ENCODE data around the gene YBX1. TPM values are rescaled to one million over a fixed set of nuclear protein-coding genes. Genes with fewer than 3 reads are reported as not detected.
A peak's percentile ranks its signal among the peaks of the same experiment; 100 is the strongest.

The YBX1 gene
- total RNA-seq, result 1,000 to 10,000 TPM; 1,773 to 1,887 TPM

DNA sequence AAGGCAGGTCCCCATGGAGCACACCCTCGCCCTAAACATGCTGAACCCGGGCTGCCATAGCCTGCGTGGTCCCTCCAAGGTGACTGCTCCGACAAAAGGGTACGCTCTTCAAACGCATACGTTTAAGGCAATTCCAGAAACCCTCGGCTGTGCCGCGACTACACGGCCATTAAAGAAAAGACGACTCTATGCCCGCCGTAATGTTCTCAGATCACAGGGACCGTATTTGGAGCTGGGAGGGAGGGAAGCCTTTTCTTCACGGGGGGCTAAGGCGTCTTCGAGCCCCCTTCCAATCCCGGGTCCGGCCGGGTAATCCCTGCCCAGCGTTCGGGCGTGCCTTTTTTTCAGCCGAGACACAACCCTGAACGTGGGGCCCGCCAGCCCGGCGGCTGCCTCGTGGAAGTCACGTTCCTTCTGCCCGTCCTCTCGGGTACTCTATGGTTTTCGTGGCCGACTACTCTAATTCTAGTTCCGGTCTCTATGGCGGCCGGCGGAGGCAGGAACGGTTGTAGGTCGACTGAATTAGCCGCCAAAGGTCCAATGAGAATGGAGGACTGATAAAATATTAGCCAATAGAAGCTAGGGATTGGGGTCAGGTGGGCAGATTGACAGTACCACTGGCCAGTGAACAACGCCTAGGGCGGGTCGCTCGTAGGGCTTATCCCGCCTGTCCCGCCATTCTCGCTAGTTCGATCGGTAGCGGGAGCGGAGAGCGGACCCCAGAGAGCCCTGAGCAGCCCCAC lies at the start of gene YBX1:
TSS of gene YBX1 (plus strand) at position 678 of the 743 bp plus-strand sequence. CDS start 148 bp downstream, outside the sequence.
- DNase-seq, result peak; percentile 97
- Mint-ChIP-seq H3K27me3 (ENCODE audit: low read depth) (no peaks in the 10 kb centered on the region), H3K27ac (peak within 1 kb of the TSS; percentile 97), H3K4me3 (peak within 1 kb of the TSS; percentile 97), H3K4me1 (ENCODE audit: low read depth) (peaks cover 42% of the 10 kb centered on the region), H3K36me3 (ENCODE audit: low read depth) (peaks cover 34% of the 10 kb centered on the region), H3K9me3 (no peaks in the 10 kb centered on the region)
- CTCF ChIA-PET, result interaction anchor here (1.0 kb wide), 1 partner anchor 10 kb away, joined by 3 read pairs; no protein-coding TSS in a partner anchor
- intact Hi-C loops (cut with micrococcal nuclease), result loop anchor here (1.0 to 10.0 kb wide), 9 partner anchors 24 to 400 kb away; partner anchors contain the start of genes C1orf50, CCDC30, ERMAP and FOXJ3

DNA sequence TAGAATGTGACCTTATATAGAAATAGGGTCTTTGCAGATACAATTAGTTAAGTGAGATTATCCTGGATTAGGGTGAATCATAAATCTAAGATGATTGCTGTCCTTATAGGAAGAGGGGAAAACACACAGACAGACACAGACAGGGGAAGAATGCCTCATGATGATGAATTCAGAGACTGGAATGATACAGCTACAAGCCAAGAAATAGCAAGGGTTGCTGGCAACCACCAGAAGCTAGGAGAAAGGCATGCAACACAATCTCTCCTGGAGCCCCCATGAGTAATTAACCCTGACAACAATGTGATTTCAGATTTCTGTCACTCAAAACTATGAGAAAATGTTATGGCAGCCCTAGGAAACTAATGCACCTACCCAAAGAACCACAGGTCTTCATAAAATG lies 43.1 kb upstream of the YBX1 start:
- no peak for DNase-seq
- Mint-ChIP-seq H3K9me3 (no peaks in the 10 kb centered on the region), H3K27me3 (ENCODE audit: low read depth) (no peaks in the 10 kb centered on the region), H3K27ac (no peak overlapping the region), H3K4me1 (ENCODE audit: low read depth) (no peaks in the 10 kb centered on the region), H3K36me3 (ENCODE audit: low read depth) (no peaks in the 10 kb centered on the region), H3K4me3 (no peak overlapping the region)
- CTCF ChIA-PET, result no interaction called here
- intact Hi-C loops (cut with micrococcal nuclease), result no loop called here

DNA sequence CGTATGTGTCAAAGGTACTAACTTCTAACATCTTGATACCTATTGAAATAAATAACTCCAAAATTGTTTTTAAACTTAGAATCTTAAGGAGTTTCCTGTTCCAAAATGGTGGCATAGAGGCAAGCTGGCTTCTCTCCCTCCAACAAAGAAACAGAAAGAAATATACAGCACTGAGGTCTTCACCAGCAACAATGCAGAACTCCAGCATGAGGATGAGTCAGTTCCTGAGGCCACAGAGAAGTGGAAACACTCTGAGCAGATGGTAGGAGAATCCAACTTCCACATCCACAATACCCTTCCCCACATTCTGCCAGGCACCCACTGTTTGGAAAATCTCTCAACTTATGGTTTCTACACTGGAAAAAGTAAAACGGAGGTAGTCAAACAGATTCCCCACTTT lies 36.2 kb upstream of the YBX1 start:
- Mint-ChIP-seq H3K36me3 (ENCODE audit: low read depth) (peaks cover 6% of the 10 kb centered on the region), H3K27me3 (ENCODE audit: low read depth) (no peaks in the 10 kb centered on the region)
- intact Hi-C loops (cut with micrococcal nuclease), result loop anchor here (10.0 kb wide), 1 partner anchor 71 kb away; no protein-coding TSS in a partner anchor

DNA sequence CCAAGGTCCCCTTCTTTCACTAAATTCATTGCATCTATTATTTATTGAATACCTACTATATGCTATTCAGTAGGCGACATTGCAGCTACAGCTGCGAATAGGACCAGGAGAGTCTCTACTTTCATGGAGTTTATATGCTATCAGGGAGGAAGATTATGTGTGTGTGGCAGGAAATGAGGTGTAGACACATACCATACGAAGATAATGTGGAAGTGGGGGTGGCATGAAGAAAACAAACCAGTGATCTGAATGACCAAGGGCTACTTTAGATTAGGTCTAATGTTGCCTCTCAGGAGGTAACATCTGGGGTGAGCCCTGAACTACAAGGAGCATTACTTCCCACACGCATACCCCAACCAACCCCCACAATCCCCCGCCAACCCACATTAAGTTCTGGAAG lies 25.0 kb upstream of the YBX1 start:
- Mint-ChIP-seq H3K4me1 (ENCODE audit: low read depth) (peaks cover 36% of the 10 kb centered on the region), H3K36me3 (ENCODE audit: low read depth) (peaks cover 22% of the 10 kb centered on the region), H3K27ac (peak overlapping the region; percentile 80), H3K4me3 (peak overlapping the region; percentile 98), H3K9me3 (no peaks in the 10 kb centered on the region), H3K27me3 (ENCODE audit: low read depth) (no peaks in the 10 kb centered on the region)
- no peak for DNase-seq
- CTCF ChIA-PET, result interaction anchor here (0.6 kb wide), 1 partner anchor 479 kb away, joined by 3 read pairs; no protein-coding TSS in a partner anchor
- intact Hi-C loops (cut with micrococcal nuclease), result no loop called here

More for the DNA sequence above, 36.2 kb upstream of the YBX1 start:
- Mint-ChIP-seq H3K4me1 (ENCODE audit: low read depth) (no peaks in the 10 kb centered on the region), H3K4me3 (no peak overlapping the region), H3K9me3 (peaks cover 9% of the 10 kb centered on the region), H3K27ac (no peak overlapping the region)
- CTCF ChIA-PET, result no interaction called here
- DNase-seq, result no peak

DNA sequence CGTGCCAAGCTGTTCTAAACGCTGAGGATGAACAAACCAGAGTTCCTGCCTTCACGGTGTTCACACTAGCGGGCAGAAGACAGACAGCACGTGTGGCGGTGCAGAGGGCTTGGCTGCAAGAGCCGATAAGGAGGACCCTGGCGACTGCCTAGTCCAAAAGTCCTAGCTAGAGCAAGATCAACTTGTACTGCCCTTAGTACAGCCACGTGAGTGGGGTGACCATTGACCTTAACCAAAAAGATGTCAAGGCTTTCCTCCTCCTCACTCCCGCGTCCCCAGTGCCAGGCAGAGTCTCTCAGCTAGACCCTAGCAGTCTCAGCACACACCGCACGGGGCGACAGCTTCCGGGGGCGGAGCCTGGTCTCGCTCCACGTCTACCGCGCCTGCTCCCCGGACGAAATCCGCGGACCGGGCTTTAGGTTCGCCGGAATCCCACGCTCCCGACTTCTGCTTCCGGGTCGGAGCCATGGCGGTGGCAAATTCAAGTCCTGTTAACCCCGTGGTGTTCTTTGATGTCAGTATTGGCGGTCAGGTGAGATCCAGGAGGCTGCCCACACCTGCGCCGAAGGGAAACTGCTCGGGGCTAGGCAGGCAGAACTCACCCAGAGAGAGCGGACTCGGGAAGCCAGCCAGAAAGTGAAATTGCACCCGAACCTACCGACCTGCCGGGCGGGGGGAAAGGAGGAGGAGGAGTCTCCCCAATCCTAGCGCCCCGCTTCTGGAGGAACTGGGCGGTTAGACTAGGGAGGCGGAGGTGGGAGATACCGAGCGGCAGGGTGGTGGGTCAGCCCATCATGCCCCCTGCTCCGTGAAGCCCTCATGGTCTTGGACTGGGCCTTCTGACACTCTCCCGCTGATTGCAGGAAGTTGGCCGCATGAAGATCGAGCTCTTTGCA lies 24.0 kb upstream of the YBX1 start, which contains the start of gene PPIH:
TSS of gene PPIH (plus strand) at position 443 of the 896 bp plus-strand sequence. CDS start at position 467, 24 bp downstream.
- peak; percentile 97 for DNase-seq
- Mint-ChIP-seq H3K27me3 (ENCODE audit: low read depth) (no peaks in the 10 kb centered on the region), H3K4me1 (ENCODE audit: low read depth) (peaks cover 36% of the 10 kb centered on the region), H3K36me3 (ENCODE audit: low read depth) (peaks cover 22% of the 10 kb centered on the region), H3K27ac (peak within 1 kb of the TSS; percentile 94), H3K9me3 (no peaks in the 10 kb centered on the region), H3K4me3 (peak within 1 kb of the TSS; percentile 98)
- CTCF ChIA-PET, result interaction anchor here (0.8 to 1.0 kb wide), 2 partner anchors 83 to 108 kb away, joined by 3 to 4 read pairs; partner anchors contain the start of genes C1orf50 and P3H1
- intact Hi-C loops (cut with micrococcal nuclease), result loop anchor here (1.0 to 2.0 kb wide), 3 partner anchors 24 to 189 kb away; partner anchors contain the start of genes C1orf50, P3H1, YBX1 and ZNF691

DNA sequence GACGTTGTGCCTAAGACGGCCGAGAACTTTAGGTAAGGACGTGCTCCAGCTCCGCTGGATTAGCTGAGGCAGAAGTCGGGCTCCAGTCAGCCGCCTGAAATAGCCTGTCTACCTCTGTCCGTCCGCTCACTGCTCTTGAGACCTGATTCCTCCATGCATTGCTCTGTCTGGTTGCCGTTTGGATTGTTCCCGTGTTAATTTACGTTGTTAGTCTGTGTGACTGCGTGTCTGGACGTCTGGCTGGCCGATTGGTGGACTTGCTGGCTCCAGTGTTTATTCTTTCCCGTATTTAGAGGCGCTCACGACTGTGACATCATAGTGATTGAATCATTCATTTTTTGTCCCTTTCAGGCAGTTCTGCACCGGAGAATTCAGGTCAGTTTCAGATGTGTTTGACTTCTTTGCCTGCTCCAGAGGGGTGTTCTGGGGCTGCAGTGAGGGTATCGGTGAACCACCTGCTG lies 23.3 kb upstream of the YBX1 start:
- peak overlapping the region; percentile 98 for H3K4me3 Mint-ChIP-seq
- intact Hi-C loops (cut with micrococcal nuclease), result loop anchor here (1.0 to 2.0 kb wide), 3 partner anchors 23 to 188 kb away; partner anchors contain the start of genes C1orf50, P3H1, YBX1 and ZNF691
- CTCF ChIA-PET, result no interaction called here
- H3K9me3 Mint-ChIP-seq, result no peaks in the 10 kb centered on the region
- DNase-seq, result no peak
- H3K27me3 Mint-ChIP-seq (ENCODE audit: low read depth), result no peaks in the 10 kb centered on the region
- peaks cover 36% of the 10 kb centered on the region for H3K4me1 Mint-ChIP-seq (ENCODE audit: low read depth)
- H3K36me3 Mint-ChIP-seq (ENCODE audit: low read depth), result peaks cover 25% of the 10 kb centered on the region
- H3K27ac Mint-ChIP-seq, result peak overlapping the region; percentile 94

DNA sequence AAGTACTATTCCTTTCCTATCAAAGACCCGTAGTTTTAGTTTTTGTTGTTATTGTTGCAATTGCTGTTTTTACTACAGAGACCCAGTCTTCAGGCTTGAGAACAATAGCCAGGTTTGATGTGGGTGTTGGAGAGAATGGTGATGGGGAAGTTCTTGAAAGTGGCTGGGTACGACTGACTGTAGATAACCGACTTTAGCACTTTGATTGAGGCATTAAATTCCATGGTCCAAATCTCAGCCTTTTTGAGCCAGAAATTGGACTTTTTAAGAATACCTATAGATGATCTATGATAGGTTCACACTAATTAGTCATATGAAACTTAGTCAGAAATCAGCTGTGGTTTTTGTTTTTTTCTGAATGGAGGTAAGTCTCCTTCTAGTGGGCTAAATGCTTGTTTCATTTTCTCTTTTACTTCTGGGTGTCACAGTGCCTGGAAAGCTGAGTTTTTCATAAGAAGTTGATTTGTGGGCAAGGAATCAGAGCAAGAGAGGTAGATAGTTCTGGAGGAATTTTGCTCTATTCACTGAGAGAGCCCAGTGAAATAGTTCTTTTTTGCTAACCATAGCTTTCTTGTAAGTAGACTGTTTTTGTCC lies 21.2 kb upstream of the YBX1 start:
- Mint-ChIP-seq H3K9me3 (no peaks in the 10 kb centered on the region), H3K27ac (peak overlapping the region; percentile 66), H3K27me3 (ENCODE audit: low read depth) (no peaks in the 10 kb centered on the region), H3K36me3 (ENCODE audit: low read depth) (peaks cover 30% of the 10 kb centered on the region), H3K4me3 (peak overlapping the region; percentile 16), H3K4me1 (ENCODE audit: low read depth) (peaks cover 36% of the 10 kb centered on the region)
- DNase-seq, result no peak
- CTCF ChIA-PET, result interaction anchor here (1.4 kb wide), 1 partner anchor 10 kb away, joined by 4 read pairs; no protein-coding TSS in a partner anchor
- intact Hi-C loops (cut with micrococcal nuclease), result loop anchor here (1.0 kb wide), 2 partner anchors 156 to 204 kb away; partner anchors contain the start of genes ERMAP and SVBP

DNA sequence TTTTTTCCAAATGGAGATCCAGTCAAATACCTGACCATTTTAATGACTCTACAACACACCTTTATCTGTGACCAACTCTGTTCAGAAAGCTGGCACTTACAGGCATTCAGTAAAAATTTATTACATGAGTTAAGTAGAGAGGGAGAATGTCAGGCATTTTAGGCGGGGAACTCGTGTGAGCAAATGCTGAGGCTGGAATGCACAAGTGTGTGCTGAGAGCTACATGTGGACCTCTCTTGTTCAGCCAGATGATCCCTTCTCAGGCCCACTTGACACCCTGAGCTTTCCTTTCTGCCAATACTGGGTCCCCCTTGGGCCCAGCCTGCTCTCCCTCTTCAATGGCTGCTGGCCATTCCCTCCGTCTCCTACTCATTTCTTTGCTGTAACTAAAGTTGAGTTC lies 12.3 kb upstream of the YBX1 start:
- Mint-ChIP-seq H3K27me3 (ENCODE audit: low read depth) (no peaks in the 10 kb centered on the region), H3K4me3 (no peak overlapping the region), H3K36me3 (ENCODE audit: low read depth) (peaks cover 32% of the 10 kb centered on the region), H3K4me1 (ENCODE audit: low read depth) (no peaks in the 10 kb centered on the region), H3K27ac (no peak overlapping the region), H3K9me3 (no peaks in the 10 kb centered on the region)
- CTCF ChIA-PET, result interaction anchor here (0.6 kb wide), 1 partner anchor 109 kb away, joined by 3 read pairs; no protein-coding TSS in a partner anchor
- no peak for DNase-seq
- intact Hi-C loops (cut with micrococcal nuclease), result no loop called here

DNA sequence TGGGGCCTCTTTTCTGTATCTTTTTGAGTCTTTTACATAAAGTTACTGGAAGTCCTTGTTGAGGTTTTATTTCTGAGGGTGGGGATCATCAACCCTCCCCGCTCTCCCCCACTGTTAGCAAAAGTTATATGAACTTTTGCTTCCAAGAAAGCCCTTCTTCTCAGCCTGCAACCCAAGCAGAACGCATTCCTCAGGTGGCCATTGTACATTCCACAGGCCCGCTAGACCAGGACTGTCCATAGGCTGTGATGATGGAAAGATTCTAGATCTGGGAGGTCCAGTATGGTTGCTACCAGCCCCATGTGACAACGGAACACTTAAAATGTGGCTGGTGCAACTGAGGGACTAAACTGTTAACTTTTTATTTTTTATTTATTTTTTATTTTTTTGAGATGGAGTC lies 11.8 kb upstream of the YBX1 start:
- H3K36me3 Mint-ChIP-seq (ENCODE audit: low read depth), result peaks cover 32% of the 10 kb centered on the region
- CTCF ChIA-PET, result no interaction called here
- H3K27me3 Mint-ChIP-seq (ENCODE audit: low read depth), result no peaks in the 10 kb centered on the region
- no peaks in the 10 kb centered on the region for H3K4me1 Mint-ChIP-seq (ENCODE audit: low read depth)
- no peak for DNase-seq
- no peak overlapping the region for H3K4me3 Mint-ChIP-seq
- intact Hi-C loops (cut with micrococcal nuclease), result no loop called here
- H3K9me3 Mint-ChIP-seq, result no peaks in the 10 kb centered on the region
- no peak overlapping the region for H3K27ac Mint-ChIP-seq

DNA sequence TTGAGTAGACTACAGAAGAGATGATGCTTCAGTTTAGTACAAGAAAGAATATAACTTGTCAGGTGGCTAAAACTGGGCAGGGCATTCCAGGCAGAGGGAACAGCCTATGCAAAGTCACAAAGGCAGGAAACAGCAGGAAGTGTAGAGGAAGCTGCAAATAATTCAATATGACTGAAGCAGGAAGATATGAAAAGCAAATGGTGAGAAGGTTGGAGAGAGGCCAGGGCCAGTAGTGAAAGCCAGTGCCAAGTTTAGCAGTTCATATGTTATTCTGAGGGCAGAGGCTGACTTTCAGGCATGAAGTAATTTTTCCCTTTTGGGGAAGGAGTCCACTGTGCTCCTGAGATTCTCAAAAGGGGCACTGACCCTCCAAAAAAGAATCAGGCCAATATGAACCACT lies 8.0 kb upstream of the YBX1 start:
- CTCF ChIA-PET, result no interaction called here
- Mint-ChIP-seq H3K4me3 (no peak overlapping the region), H3K27ac (no peak overlapping the region), H3K27me3 (ENCODE audit: low read depth) (no peaks in the 10 kb centered on the region), H3K4me1 (ENCODE audit: low read depth) (no peaks in the 10 kb centered on the region), H3K9me3 (no peaks in the 10 kb centered on the region), H3K36me3 (ENCODE audit: low read depth) (peaks cover 15% of the 10 kb centered on the region)
- no peak for DNase-seq
- intact Hi-C loops (cut with micrococcal nuclease), result no loop called here

DNA sequence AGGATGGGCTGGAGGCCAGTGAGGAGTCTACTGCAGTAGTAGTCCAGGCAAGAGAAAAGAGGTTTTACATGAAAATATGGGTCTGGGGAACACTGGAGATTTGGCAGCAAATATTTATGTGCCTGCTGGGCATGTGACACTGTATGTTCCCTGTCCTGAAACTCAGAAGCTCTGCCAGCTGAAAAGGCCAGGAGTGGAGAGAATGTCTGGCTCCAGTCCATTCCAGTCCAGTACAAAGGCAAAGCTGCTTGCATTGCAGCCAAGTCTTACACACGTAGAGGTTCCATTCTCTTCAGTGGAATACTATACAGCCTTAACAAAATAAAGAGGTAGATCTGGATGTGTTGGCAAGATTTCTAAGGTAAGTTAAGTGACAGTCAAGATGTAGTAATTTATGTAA lies 7.5 kb upstream of the YBX1 start:
- Mint-ChIP-seq H3K9me3 (no peaks in the 10 kb centered on the region), H3K4me1 (ENCODE audit: low read depth) (no peaks in the 10 kb centered on the region), H3K27me3 (ENCODE audit: low read depth) (no peaks in the 10 kb centered on the region), H3K36me3 (ENCODE audit: low read depth) (peaks cover 13% of the 10 kb centered on the region), H3K4me3 (no peak overlapping the region), H3K27ac (no peak overlapping the region)
- CTCF ChIA-PET, result no interaction called here
- intact Hi-C loops (cut with micrococcal nuclease), result no loop called here
- DNase-seq, result no peak
